Type B pancreatic cell (in vitro differentiated cells): ENCODE results near the gene RBP2. TPM values are rescaled to one million over a fixed set of nuclear protein-coding genes. Genes with fewer than 3 reads are reported as not detected.

Experiments
- DNase-seq: peaks from one replicate; pipeline ENCODE4 v3.0.0; 2021; ENCODE audit warnings: mixed read lengths; ENCODE audit not compliant: unreplicated experiment; ENCODE audit errors: extremely low spot score
- H3K27ac Mint-ChIP-seq: 2 replicates; pipeline ENCODE4 v1.8.0; 2021; ENCODE audit warnings: mild to moderate bottlenecking, mixed read lengths
- H3K27me3 Mint-ChIP-seq: 2 replicates; pipeline ENCODE4 v1.8.0; 2021; ENCODE audit warnings: mixed read lengths
- H3K36me3 Mint-ChIP-seq: 2 replicates; pipeline ENCODE4 v1.8.0; 2021; ENCODE audit warnings: mixed read lengths
- H3K4me1 Mint-ChIP-seq: one replicate; pipeline ENCODE4 v1.8.0; 2021; ENCODE audit warnings: mixed read lengths; ENCODE audit not compliant: unreplicated experiment
- H3K4me3 Mint-ChIP-seq: 2 replicates; pipeline ENCODE4 v1.8.0; 2021; ENCODE audit warnings: mild to moderate bottlenecking, mixed read lengths
- H3K9me3 Mint-ChIP-seq: 2 replicates; pipeline ENCODE4 v1.8.0; 2021; ENCODE audit warnings: mixed read lengths
- CTCF ChIP-seq: fragments of 200-600 bp; sonication (generic); conservative IDR thresholded peaks from 2 replicates; pipeline ENCODE4 v1.5.0; 2021; ENCODE audit warnings: antibody characterized with exemption, mild to moderate bottlenecking
- total RNA-seq: library from RNA; stranded (reverse); gene quantifications from 2 replicates; pipeline ENCODE4 v1.2.1, GENCODE V29; 2021; ENCODE audit warnings: low replicate concordance

The RBP2 gene
- total RNA-seq, 1 donor from 2014 or later, result 25.3 TPM

- no peak for TF ChIP-seq CTCF
- Mint-ChIP-seq H3K36me3 (peaks cover 4% of the 10 kb centered on the region), H3K27me3 (no peaks in the 10 kb centered on the region), H3K4me1 (peaks cover 23% of the 10 kb centered on the region), H3K27ac (peak overlapping the region; percentile 84), H3K4me3 (peak overlapping the region; percentile 55), H3K9me3 (no peaks in the 10 kb centered on the region)
- no peak for DNase-seq
Observed at GRCh38 chr3:139460076-139460475, 16.2 kb downstream of the RBP2 start.

GRCh38 chr3:139458348-139458747 is 18.0 kb downstream of the RBP2 start:
- H3K4me1 Mint-ChIP-seq, result peaks cover 23% of the 10 kb centered on the region

GRCh38 chr3:139457066-139457465 is 19.2 kb downstream of the RBP2 start:
- no peaks in the 10 kb centered on the region for H3K9me3 Mint-ChIP-seq
- no peak overlapping the region for H3K27ac Mint-ChIP-seq
- H3K27me3 Mint-ChIP-seq, result no peaks in the 10 kb centered on the region
- peaks cover 4% of the 10 kb centered on the region for H3K36me3 Mint-ChIP-seq
- peaks cover 22% of the 10 kb centered on the region for H3K4me1 Mint-ChIP-seq
- no peak for TF ChIP-seq CTCF
- no peak for DNase-seq
- no peak overlapping the region for H3K4me3 Mint-ChIP-seq

More at GRCh38 chr3:139458348-139458747, 18.0 kb downstream of the RBP2 start:
- Mint-ChIP-seq H3K4me3 (no peak overlapping the region), H3K27ac (no peak overlapping the region), H3K36me3 (peaks cover 4% of the 10 kb centered on the region), H3K27me3 (no peaks in the 10 kb centered on the region), H3K9me3 (no peaks in the 10 kb centered on the region)
- no peak for DNase-seq
- TF ChIP-seq CTCF, result no peak

GRCh38 chr3:139456386-139456785 is 19.9 kb downstream of the RBP2 start:
- DNase-seq, result no peak
- H3K36me3 Mint-ChIP-seq, result peaks cover 4% of the 10 kb centered on the region
- no peaks in the 10 kb centered on the region for H3K9me3 Mint-ChIP-seq
- H3K4me3 Mint-ChIP-seq, result no peak overlapping the region
- no peak overlapping the region for H3K27ac Mint-ChIP-seq
- H3K4me1 Mint-ChIP-seq, result peaks cover 16% of the 10 kb centered on the region
- no peak for TF ChIP-seq CTCF
- no peaks in the 10 kb centered on the region for H3K27me3 Mint-ChIP-seq

- Mint-ChIP-seq H3K27ac (no peak overlapping the region), H3K4me1 (peaks cover 16% of the 10 kb centered on the region), H3K36me3 (peaks cover 4% of the 10 kb centered on the region), H3K9me3 (no peaks in the 10 kb centered on the region), H3K27me3 (no peaks in the 10 kb centered on the region), H3K4me3 (no peak overlapping the region)
- no peak for DNase-seq
- TF ChIP-seq CTCF, result peak; percentile 54
Observed at GRCh38 chr3:139455855-139456254, 20.5 kb downstream of the RBP2 start.

- DNase-seq, result no peak
- no peak overlapping the region for H3K4me3 Mint-ChIP-seq
- no peak overlapping the region for H3K27ac Mint-ChIP-seq
- TF ChIP-seq CTCF, result no peak
- H3K4me1 Mint-ChIP-seq, result peaks cover 11% of the 10 kb centered on the region
- H3K36me3 Mint-ChIP-seq, result peaks cover 4% of the 10 kb centered on the region
- H3K27me3 Mint-ChIP-seq, result no peaks in the 10 kb centered on the region
- no peaks in the 10 kb centered on the region for H3K9me3 Mint-ChIP-seq
Observed at GRCh38 chr3:139455206-139455605, 21.1 kb downstream of the RBP2 start.
